NCI-H1694 (cell line): Measurements from ENCODE around the gene UHRF2.
"Not testable (repeated sequence)": the region's sequence is repeated elsewhere in the genome, so short reads cannot be mapped to it uniquely, and the experiment has no call there.

Source experiments
- DNase-seq: peaks from one replicate; lab custom pipeline; 2025; lab: John Stamatoyannopoulos, UW

Gene UHRF2

GRCh38 chr9:6489099-6489498, 76.1 kb downstream of the UHRF2 start:
- no peak for DNase-seq

GRCh38 chr9:6490863-6491262, 77.9 kb downstream of the UHRF2 start:
- DNase-seq: no peak

GRCh38 chr9:6495466-6495865, 82.5 kb downstream of the UHRF2 start:
- DNase-seq: no peak

GRCh38 chr9:6498982-6499381, 86.0 kb downstream of the UHRF2 start:
- no peak for DNase-seq

- DNase-seq: no peak
Observed at GRCh38 chr9:6501526-6502210, 88.7 kb downstream of the UHRF2 start.

- DNase-seq: no peak
Observed at GRCh38 chr9:6502399-6502798, 89.4 kb downstream of the UHRF2 start.

- no peak for DNase-seq
Observed at GRCh38 chr9:6506571-6506970, 93.6 kb downstream of the UHRF2 start.

- DNase-seq: no peak
Observed at GRCh38 chr9:6512085-6512657, 99.2 kb downstream of the UHRF2 start.

GRCh38 chr9:6522263-6522662, 109.3 kb downstream of the UHRF2 start:
- no peak for DNase-seq

- DNase-seq: no peak
Observed at GRCh38 chr9:6525326-6526045, 112.5 kb downstream of the UHRF2 start.

GRCh38 chr9:6535594-6535993, 122.6 kb downstream of the UHRF2 start:
- DNase-seq: no peak

- no peak for DNase-seq
Observed at GRCh38 chr9:6538666-6539071, 125.7 kb downstream of the UHRF2 start.

GRCh38 chr9:6542617-6543016, 129.6 kb downstream of the UHRF2 start:
- not testable (repeated sequence) for DNase-seq

GRCh38 chr9:6543204-6543603, 130.2 kb downstream of the UHRF2 start:
- DNase-seq: no peak

- no peak for DNase-seq
Observed at GRCh38 chr9:6545017-6545691, 132.2 kb downstream of the UHRF2 start.

- DNase-seq: no peak
Observed at GRCh38 chr9:6549106-6549800, 136.3 kb downstream of the UHRF2 start.

- DNase-seq: no peak
Observed at GRCh38 chr9:6551136-6551535, 138.1 kb downstream of the UHRF2 start.

- peak; percentile 41 for DNase-seq
Observed at GRCh38 chr9:6552033-6552432, 139.0 kb downstream of the UHRF2 start.

GRCh38 chr9:6552498-6553121, 139.6 kb downstream of the UHRF2 start:
- DNase-seq: no peak

- no peak for DNase-seq
Observed at GRCh38 chr9:6553866-6554265, 140.9 kb downstream of the UHRF2 start.
